GM23338 (cell line): ENCODE results near the gene SLC29A4. TPM values are rescaled to one million over a fixed set of nuclear protein-coding genes. Genes with fewer than 3 reads are reported as not detected.

Source experiments
- ATAC-seq: fragments of 200-7000 bp; cut with Tn5 transposase; 3 replicates; pipeline ENCODE4 v1.9.1; 2020
- DNase-seq: peaks from one replicate; pipeline ENCODE4 v3.0.0-alpha.2; 2015; ENCODE audit warnings: low spot score
- H2AFZ ChIP-seq: fragments of 200-600 bp; sonication (generic); 2 replicates; pipeline ENCODE4 v1.8.0; 2016; ENCODE audit warnings: antibody characterized with exemption, mild to moderate bottlenecking, moderate library complexity
- H3F3A ChIP-seq: fragments of 200-600 bp; sonication (generic); replicated peaks from 2 replicates; pipeline ENCODE4 v1.8.0; 2017; ENCODE audit warnings: antibody characterized with exemption, mixed run types, low read depth
- H3K27ac ChIP-seq: fragments of 200-600 bp; sonication (generic); 2 replicates; pipeline ENCODE4 v1.6.1; 2016; ENCODE audit warnings: low read depth
- H3K27me3 ChIP-seq: fragments of 200-600 bp; sonication (generic); 2 replicates; pipeline ENCODE4 v1.8.0; 2016; ENCODE audit warnings: mild to moderate bottlenecking, mixed run types, moderate library complexity; ENCODE audit not compliant: insufficient read depth
- H3K36me3 ChIP-seq: fragments of 200-600 bp; sonication (generic); 2 replicates; pipeline ENCODE4 v1.8.0; 2016; ENCODE audit warnings: mild to moderate bottlenecking; ENCODE audit not compliant: insufficient read depth
- H3K4me1 ChIP-seq: fragments of 200-600 bp; sonication (generic); 2 replicates; pipeline ENCODE4 v1.8.0; 2016; ENCODE audit warnings: mild to moderate bottlenecking, moderate library complexity; ENCODE audit not compliant: insufficient read depth
- H3K4me2 ChIP-seq: fragments of 200-600 bp; sonication (generic); 2 replicates; pipeline ENCODE4 v1.7.1; 2017; ENCODE audit warnings: mixed run types
- H3K4me3 ChIP-seq: fragments of 200-600 bp; sonication (generic); 2 replicates; pipeline ENCODE4 v1.6.1; 2016; ENCODE audit warnings: mixed run types
- H3K79me2 ChIP-seq: fragments of 200-600 bp; sonication (generic); replicated peaks from 2 replicates; pipeline ENCODE4 v1.8.0; 2017; ENCODE audit warnings: mild to moderate bottlenecking; ENCODE audit not compliant: insufficient read depth
- H3K9me2 ChIP-seq: fragments of 200-600 bp; sonication (generic); 2 replicates; pipeline ENCODE4 v1.8.0; 2017; ENCODE audit not compliant: insufficient read depth
- H4K20me1 ChIP-seq: fragments of 200-600 bp; sonication (generic); replicated peaks from 2 replicates; pipeline ENCODE4 v1.8.0; 2017; ENCODE audit warnings: mild to moderate bottlenecking; ENCODE audit not compliant: insufficient read depth
- H3K27ac Mint-ChIP-seq: 2 replicates; pipeline ENCODE4 v1.8.0; 2020; ENCODE audit warnings: inconsistent platforms, mild to moderate bottlenecking, moderate library complexity, mixed read lengths
- H3K27me3 Mint-ChIP-seq: 3 replicates; pipeline ENCODE4 v1.8.0; 2022; ENCODE audit warnings: low read depth, mild to moderate bottlenecking, moderate library complexity, mixed read lengths, inconsistent platforms; ENCODE audit not compliant: insufficient read depth, poor library complexity
- H3K36me3 Mint-ChIP-seq: 3 replicates; pipeline ENCODE4 v1.8.0; 2021; ENCODE audit warnings: low read depth, mild to moderate bottlenecking, inconsistent platforms, moderate library complexity, mixed read lengths
- H3K4me1 Mint-ChIP-seq: 3 replicates; pipeline ENCODE4 v1.8.0; 2020; ENCODE audit warnings: mild to moderate bottlenecking, inconsistent platforms, mixed read lengths
- H3K4me3 Mint-ChIP-seq: 3 replicates; pipeline ENCODE4 v1.8.0; 2021; ENCODE audit warnings: moderate library complexity, mild to moderate bottlenecking, inconsistent platforms, mixed read lengths
- H3K9me3 Mint-ChIP-seq: 3 replicates; pipeline ENCODE4 v1.8.0; 2020; ENCODE audit warnings: moderate library complexity, mild to moderate bottlenecking, inconsistent platforms, mixed read lengths
- EZH2 ChIP-seq: fragments of 200-600 bp; sonication (generic); IDR thresholded peaks from one replicate; pipeline ENCODE4 v1.8.0; 2017; ENCODE audit warnings: antibody characterized with exemption, mild to moderate bottlenecking, low read depth; ENCODE audit not compliant: unreplicated experiment
- EZH2phosphoT487 ChIP-seq: fragments of 200-600 bp; sonication (generic); IDR thresholded peaks from one replicate; pipeline ENCODE4 v1.8.1; 2018; ENCODE audit warnings: antibody characterized with exemption; ENCODE audit not compliant: unreplicated experiment
- JUNB ChIP-seq: IDR thresholded peaks from one replicate; pipeline ENCODE4 v1.6.1; 2016; ENCODE audit warnings: antibody characterized with exemption; ENCODE audit not compliant: unreplicated experiment
- REST ChIP-seq: IDR thresholded peaks from one replicate; pipeline ENCODE4 v1.6.1; 2018; ENCODE audit warnings: antibody characterized with exemption; ENCODE audit not compliant: unreplicated experiment
- ZNF462 ChIP-seq: fragments of 250-450 bp; sonication (Bioruptor Pico); IDR thresholded peaks from 2 replicates; pipeline ENCODE4 v1.5.0; 2020; ENCODE audit warnings: mild to moderate bottlenecking, moderate library complexity
- polyA plus RNA-seq: library from polyadenylated mRNA; unstranded; fragments of >200 nt; fragmentation: Nextera tagmentation; extraction: Ambion mirVana; gene quantifications from 2 replicates; pipeline ENCODE4 v1.2.1, GENCODE V29; 2016
- total RNA-seq: library from RNA; depleted of rRNA; stranded (reverse); fragments of >200 nt; shearing (Covaris generic); gene quantifications from 2 replicates; pipeline ENCODE4 v1.2.3, GENCODE V29; 2014

Gene SLC29A4
- total and polyA plus RNA-seq, 2 experiments from 2014 or later = 4.8 to 8.1 TPM

GRCh38 chr7:5314864-5315263, 32.1 kb downstream of the SLC29A4 start:
- Histone ChIP-seq H3K27ac (no peak overlapping the region), H3K36me3 (no peaks in the 10 kb centered on the region), H3K27me3 (no peaks in the 10 kb centered on the region), H3K4me3 (no peak overlapping the region), H3F3A (no peaks in the 10 kb centered on the region), H3K4me2 (no peak overlapping the region), H4K20me1 (no peaks in the 10 kb centered on the region), H2AFZ (no peak overlapping the region), H3K4me1 (no peaks in the 10 kb centered on the region), H3K9me2 (no peaks in the 10 kb centered on the region), H3K79me2 (no peaks in the 10 kb centered on the region)
- TF ChIP-seq EZH2phosphoT487 (no peak), EZH2 (no peak), REST (no peak), ZNF462 (CRISPR knock-in tag) (no peak), JUNB (no peak)
- Mint-ChIP-seq H3K4me1 (no peaks in the 10 kb centered on the region), H3K27me3 (peaks cover 11% of the 10 kb centered on the region), H3K9me3 (peaks cover 9% of the 10 kb centered on the region), H3K27ac (no peak overlapping the region), H3K36me3 (peaks cover 12% of the 10 kb centered on the region; the same call in 1 of the 3 replicates), H3K4me3 (no peak overlapping the region)
- ATAC-seq = no peak; the same call in 2 of the 3 replicates
- no peak for DNase-seq
